HepG2 (cell line): ENCODE measurements around the gene ANKS6. TPM values are rescaled to one million over a fixed set of nuclear protein-coding genes. Genes with fewer than 3 reads are reported as not detected.

ENCODE experiments used
- ATAC-seq: fragments of 200-7000 bp; cut with Tn5 transposase; 3 replicates; pipeline ENCODE4 v1.9.1; 2020; ENCODE audit warnings: mild to moderate bottlenecking, moderate library complexity
- BruUV-seq: library from RNA; stranded (reverse); fragments of 400-500 nt; replicated peaks from 2 replicates; lab custom pipeline; 2021; lab: Mats Ljungman, UMichigan
- CTCF ChIA-PET: fragments of 300-600 bp; formaldehyde crosslinking; extraction: SDS; loops from one replicate; lab custom pipeline; 2021; ENCODE audit warnings: low total read pairs, inconsistent platforms, low intra/inter-chr PET ratio; lab: Yijun Ruan, JAX
- POLR2A ChIA-PET: fragments of 350-600 bp; sonication (Branson Sonifier 250); formaldehyde crosslinking; loops from one replicate; lab custom pipeline; 2020; ENCODE audit warnings: antibody characterized with exemption, inconsistent platforms; lab: Yijun Ruan, JAX
- DNase-seq: peaks from one replicate; pipeline ENCODE4 v3.0.0-alpha.2; 2015; ENCODE audit warnings: low spot score
- FAIRE-seq: peaks from 3 replicates; lab custom pipeline; 2011; peaks lifted over from hg19 to GRCh38; lab: Jason Lieb, UNC
- H2AFZ ChIP-seq: one replicate; pipeline ENCODE4 v1.6.1; 2011; ENCODE audit warnings: low read length, inconsistent platforms
- H3K27ac ChIP-seq: fragments of 300-600 bp; 3 replicates; pipeline ENCODE4 v1.8.0; 2011; ENCODE audit warnings: mixed run types, mild to moderate bottlenecking, mixed read lengths, low read length, inconsistent platforms; ENCODE audit not compliant: insufficient read depth; ENCODE audit errors: extremely low read length
- H3K27me3 ChIP-seq, 2 experiments: fragments of 200-600 bp in 1 of 2; 2 replicates in 1 of 2; 3 replicates in 1 of 2; pipeline versions ENCODE4 v1.6.0 to v1.8.0; 2011; ENCODE audit warnings: low read length in 2 of 2, mild to moderate bottlenecking in 2 of 2, moderate library complexity in 2 of 2, inconsistent platforms in 1 of 2; ENCODE audit not compliant: insufficient read depth in 2 of 2, control insufficient read depth in 1 of 2
- H3K36me3 ChIP-seq, 2 experiments: fragments of 200-600 bp in 1 of 2; replicated peaks in 1 of 2; 2 replicates in 1 of 2; 3 replicates in 1 of 2; pipeline versions ENCODE4 v1.5.1 to v1.8.0; 2011; ENCODE audit warnings: low read length in 2 of 2, inconsistent platforms in 1 of 2; ENCODE audit not compliant: insufficient read depth in 2 of 2, control insufficient read depth in 1 of 2
- H3K4me1 ChIP-seq: 2 replicates; pipeline ENCODE4 v1.5.1; 2012; ENCODE audit warnings: low read length, inconsistent platforms; ENCODE audit not compliant: insufficient read depth
- H3K4me2 ChIP-seq: 2 replicates; pipeline ENCODE4 v1.6.0; 2011; ENCODE audit warnings: low read depth, low read length, inconsistent platforms
- H3K4me3 ChIP-seq, 3 experiments: fragments of 200-600 bp in 1 of 3; sonication (generic), shearing (Covaris generic) in 1 of 3; replicated peaks in 1 of 3; 2 replicates each; pipeline ENCODE4 v1.5.1; 2011 to 2016; ENCODE audit warnings: low read length in 3 of 3, inconsistent platforms in 2 of 3, low read depth in 2 of 3, mild to moderate bottlenecking in 2 of 3, control low read depth in 1 of 3, mixed read lengths in 1 of 3; ENCODE audit not compliant: insufficient read depth in 1 of 3
- H3K79me2 ChIP-seq: one replicate; pipeline ENCODE4 v1.6.1; 2011; ENCODE audit warnings: low read length, inconsistent platforms; ENCODE audit not compliant: insufficient read depth
- H3K9ac ChIP-seq: 2 replicates; pipeline ENCODE4 v1.6.0; 2011; ENCODE audit warnings: mild to moderate bottlenecking, low read depth, low read length, inconsistent platforms; ENCODE audit not compliant: insufficient read depth
- H3K9me3 ChIP-seq: 2 replicates; pipeline ENCODE4 v1.5.1; 2012; ENCODE audit warnings: mild to moderate bottlenecking, low read length
- H4K20me1 ChIP-seq: 2 replicates; pipeline ENCODE4 v1.6.0; 2011; ENCODE audit warnings: inconsistent platforms, mild to moderate bottlenecking, low read length, moderate library complexity; ENCODE audit not compliant: insufficient read depth
- DNMT1 ChIP-seq: sonication (generic); formaldehyde crosslinking; IDR thresholded peaks from 2 replicates; pipeline ENCODE4 v1.5.1; 2020; ENCODE audit warnings: mild to moderate bottlenecking, missing genetic modification reagents
- DR1 ChIP-seq: sonication (generic); formaldehyde crosslinking; IDR thresholded peaks from 2 replicates; pipeline ENCODE4 v1.8.0; 2021; ENCODE audit warnings: mild to moderate bottlenecking, missing genetic modification reagents, inconsistent platforms
- GABPB1 ChIP-seq: IDR thresholded peaks from 2 replicates; pipeline ENCODE4 v1.6.1; 2016; ENCODE audit warnings: mild to moderate bottlenecking, missing genetic modification reagents, moderate library complexity, missing compliant biosample characterization
- HMG20B ChIP-seq: conservative IDR thresholded peaks from 2 replicates; pipeline ENCODE4 v1.6.1; 2016; ENCODE audit warnings: missing genetic modification reagents, missing compliant biosample characterization
- MTA3 ChIP-seq: sonication (generic); formaldehyde crosslinking; IDR thresholded peaks from 2 replicates; pipeline ENCODE4 v1.4.0; 2020; ENCODE audit warnings: missing genetic modification reagents
- NR1H2 ChIP-seq: sonication (generic); formaldehyde crosslinking; IDR thresholded peaks from 2 replicates; pipeline ENCODE4 v1.8.1; 2022; ENCODE audit warnings: low read depth, missing genetic modification reagents, borderline replicate concordance
- SP5 ChIP-seq: IDR thresholded peaks from 2 replicates; pipeline ENCODE4 v1.6.1; 2016; ENCODE audit warnings: low read depth, borderline replicate concordance
- TSC22D2 ChIP-seq: sonication (generic); formaldehyde crosslinking; IDR thresholded peaks from 2 replicates; pipeline ENCODE4 v1.5.1; 2020; ENCODE audit warnings: missing genetic modification reagents, mild to moderate bottlenecking, borderline replicate concordance
- ZMYM2 ChIP-seq: sonication (generic); formaldehyde crosslinking; IDR thresholded peaks from 2 replicates; pipeline ENCODE4 v1.8.0; 2022; ENCODE audit warnings: mild to moderate bottlenecking, missing genetic modification reagents
- ZNF276 ChIP-seq: sonication (generic); formaldehyde crosslinking; IDR thresholded peaks from 2 replicates; pipeline ENCODE4 v1.4.0; 2020; ENCODE audit warnings: mild to moderate bottlenecking, low read depth, missing genetic modification reagents
- ZNF589 ChIP-seq: sonication (generic); formaldehyde crosslinking; conservative IDR thresholded peaks from 2 replicates; pipeline ENCODE4 v1.8.0; 2022; ENCODE audit warnings: mild to moderate bottlenecking, moderate library complexity, missing genetic modification reagents
- ZNF615 ChIP-seq: sonication (generic); formaldehyde crosslinking; IDR thresholded peaks from 2 replicates; pipeline ENCODE4 v1.5.0; 2020; ENCODE audit warnings: mild to moderate bottlenecking, missing genetic modification reagents, borderline replicate concordance
- ZNF674 ChIP-seq: sonication (generic); formaldehyde crosslinking; IDR thresholded peaks from 2 replicates; pipeline ENCODE4 v1.5.0; 2020; ENCODE audit warnings: low read depth, mild to moderate bottlenecking, missing genetic modification reagents
- ZNF775 ChIP-seq: sonication (generic); formaldehyde crosslinking; IDR thresholded peaks from 2 replicates; pipeline ENCODE4 v1.4.0; 2020; ENCODE audit warnings: missing genetic modification reagents, mild to moderate bottlenecking, moderate library complexity, borderline replicate concordance
- ZNF777 ChIP-seq: sonication (generic); formaldehyde crosslinking; IDR thresholded peaks from 2 replicates; pipeline ENCODE4 v1.4.0; 2020; ENCODE audit warnings: missing genetic modification reagents
- ZSCAN30 ChIP-seq: sonication (generic); formaldehyde crosslinking; IDR thresholded peaks from 2 replicates; pipeline ENCODE4 v1.5.0; 2020; ENCODE audit warnings: mild to moderate bottlenecking, missing genetic modification reagents
- WGBS: methylation state at CpG from one replicate; pipeline ENCODE4 v1.1.6; 2017; ENCODE audit warnings: low lambda C conversion rate; 5-methylcytosine and 5-hydroxymethylcytosine counted together
- in situ Hi-C: cut with HindIII; loops from 2 replicates; pipeline ENCODE4 v1.10.0; 2017; ENCODE audit warnings: low pct_unique_long_range_greater_than_20kb; ENCODE audit not compliant: extremely low pct_ligation_motif_present
- intact Hi-C: fragments of 100-400 bp; cut with micrococcal nuclease; formaldehyde crosslinking; loops from one replicate; pipeline ENCODE4 v1.10.0; 2022; ENCODE audit not compliant: unreplicated experiment
- polyA plus RNA-seq, 8 experiments: library from polyadenylated mRNA; depleted of rRNA in 3 of 8; stranded (reverse) in 7 of 8; unstranded in 1 of 8; fragments of >200 nt; fragmentation: Illumina TruSeq in 4 of 8; extraction: Trizol in 4 of 8; gene quantifications; 2 replicates each; pipeline versions ENCODE4 v1.2.1 to v1.2.3, GENCODE V29; 2011 to 2016; ENCODE audit warnings: low read depth in 4 of 8, missing spikeins in 1 of 8, mixed read lengths in 1 of 8; ENCODE audit not compliant: insufficient read depth in 1 of 8
- total RNA-seq, 5 experiments: library from RNA; depleted of rRNA; stranded (reverse); fragments of >200 nt; fragmentation: Illumina TruSeq; extraction: Trizol; gene quantifications; 2 replicates each; pipeline ENCODE4 v1.2.3, GENCODE V29; 2016; ENCODE audit warnings: low read depth in 1 of 5
- TF ChIP-seq, protein P1 (sequence below): sonication (generic); formaldehyde crosslinking; IDR thresholded peaks from 2 replicates; pipeline ENCODE4 v1.5.0; 2020; ENCODE audit warnings: mild to moderate bottlenecking, missing genetic modification reagents, moderate library complexity
- TF ChIP-seq, protein P2 (sequence below): sonication (generic); formaldehyde crosslinking; IDR thresholded peaks from 2 replicates; pipeline ENCODE4 v1.5.0; 2020; ENCODE audit warnings: missing genetic modification reagents
- TF ChIP-seq, protein P3 (sequence below): conservative IDR thresholded peaks from 2 replicates; pipeline ENCODE4 v1.6.1; 2018; ENCODE audit warnings: missing genetic modification reagents

Gene ANKS6
- total and polyA plus RNA-seq, 2 of the 13 experiments (the other 11 are each of a cell fraction or from before 2014, with no cell fraction given) = 8.8 to 10.7 TPM

- 33% methylated on average over 5 of the region's 5 CpGs for WGBS
These were observed 33.4 kb upstream of the ANKS6 start for GRCh38 chr9:98829766-98830165.

More at GRCh38 chr9:98829766-98830165, 33.4 kb upstream of the ANKS6 start:
- Histone ChIP-seq H3K4me3 (no peak overlapping the region), H2AFZ (no peak overlapping the region), H3K27ac (no peak overlapping the region), H4K20me1 (no peaks in the 10 kb centered on the region), H3K9ac (no peak overlapping the region), H3K79me2 (no peaks in the 10 kb centered on the region), H3K9me3 (no peaks in the 10 kb centered on the region), H3K27me3 (peaks cover 0 to 18% of the 10 kb centered on the region in 2 experiments; a peak in 3 of 5 replicates), H3K4me1 (no peaks in the 10 kb centered on the region), H3K4me2 (no peak overlapping the region), H3K36me3 (no peaks in the 10 kb centered on the region)
- FAIRE-seq (no peak), DNase-seq (no peak), ATAC-seq (no peak)
- CTCF ChIA-PET = no interaction called here
- POLR2A ChIA-PET = no interaction called here
- in situ Hi-C loops = no loop called here
- intact Hi-C loops = no loop called here
- TF ChIP-seq, protein P1, sequence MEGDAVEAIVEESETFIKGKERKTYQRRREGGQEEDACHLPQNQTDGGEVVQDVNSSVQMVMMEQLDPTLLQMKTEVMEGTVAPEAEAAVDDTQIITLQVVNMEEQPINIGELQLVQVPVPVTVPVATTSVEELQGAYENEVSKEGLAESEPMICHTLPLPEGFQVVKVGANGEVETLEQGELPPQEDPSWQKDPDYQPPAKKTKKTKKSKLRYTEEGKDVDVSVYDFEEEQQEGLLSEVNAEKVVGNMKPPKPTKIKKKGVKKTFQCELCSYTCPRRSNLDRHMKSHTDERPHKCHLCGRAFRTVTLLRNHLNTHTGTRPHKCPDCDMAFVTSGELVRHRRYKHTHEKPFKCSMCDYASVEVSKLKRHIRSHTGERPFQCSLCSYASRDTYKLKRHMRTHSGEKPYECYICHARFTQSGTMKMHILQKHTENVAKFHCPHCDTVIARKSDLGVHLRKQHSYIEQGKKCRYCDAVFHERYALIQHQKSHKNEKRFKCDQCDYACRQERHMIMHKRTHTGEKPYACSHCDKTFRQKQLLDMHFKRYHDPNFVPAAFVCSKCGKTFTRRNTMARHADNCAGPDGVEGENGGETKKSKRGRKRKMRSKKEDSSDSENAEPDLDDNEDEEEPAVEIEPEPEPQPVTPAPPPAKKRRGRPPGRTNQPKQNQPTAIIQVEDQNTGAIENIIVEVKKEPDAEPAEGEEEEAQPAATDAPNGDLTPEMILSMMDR (CRISPR knock-in tag) = no peak
- TF ChIP-seq ZNF276 (CRISPR knock-in tag) (no peak), DR1 (CRISPR knock-in tag) (no peak), HMG20B (no peak), SP5 (no peak), NR1H2 (CRISPR knock-in tag) (no peak), ZNF615 (CRISPR knock-in tag) (no peak), ZNF674 (CRISPR knock-in tag) (no peak), ZNF589 (CRISPR knock-in tag) (no peak), ZNF775 (CRISPR knock-in tag) (no peak), MTA3 (CRISPR knock-in tag) (no peak), ZNF777 (no peak), ZSCAN30 (no peak), GABPB1 (CRISPR knock-in tag) (no peak), ZMYM2 (CRISPR knock-in tag) (no peak), DNMT1 (no peak), TSC22D2 (CRISPR knock-in tag) (no peak)
- TF ChIP-seq, protein P2, sequence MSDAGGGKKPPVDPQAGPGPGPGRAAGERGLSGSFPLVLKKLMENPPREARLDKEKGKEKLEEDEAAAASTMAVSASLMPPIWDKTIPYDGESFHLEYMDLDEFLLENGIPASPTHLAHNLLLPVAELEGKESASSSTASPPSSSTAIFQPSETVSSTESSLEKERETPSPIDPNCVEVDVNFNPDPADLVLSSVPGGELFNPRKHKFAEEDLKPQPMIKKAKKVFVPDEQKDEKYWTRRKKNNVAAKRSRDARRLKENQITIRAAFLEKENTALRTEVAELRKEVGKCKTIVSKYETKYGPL (CRISPR knock-in tag) = no peak
- TF ChIP-seq, protein P3, sequence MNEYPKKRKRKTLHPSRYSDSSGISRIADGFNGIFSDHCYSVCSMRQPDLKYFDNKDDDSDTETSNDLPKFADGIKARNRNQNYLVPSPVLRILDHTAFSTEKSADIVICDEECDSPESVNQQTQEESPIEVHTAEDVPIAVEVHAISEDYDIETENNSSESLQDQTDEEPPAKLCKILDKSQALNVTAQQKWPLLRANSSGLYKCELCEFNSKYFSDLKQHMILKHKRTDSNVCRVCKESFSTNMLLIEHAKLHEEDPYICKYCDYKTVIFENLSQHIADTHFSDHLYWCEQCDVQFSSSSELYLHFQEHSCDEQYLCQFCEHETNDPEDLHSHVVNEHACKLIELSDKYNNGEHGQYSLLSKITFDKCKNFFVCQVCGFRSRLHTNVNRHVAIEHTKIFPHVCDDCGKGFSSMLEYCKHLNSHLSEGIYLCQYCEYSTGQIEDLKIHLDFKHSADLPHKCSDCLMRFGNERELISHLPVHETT (CRISPR knock-in tag) = no peak
- BruUV-seq = no TSS peak
